ENCODE data around the gene RUNX2. TPM values are rescaled to one million over a fixed set of nuclear protein-coding genes. Genes with fewer than 3 reads are reported as not detected.

The RUNX2 gene
- total RNA-seq, 4 donors from 2014 or later = 0.26 to 6.2 (median 2.1) TPM

GRCh38 chr6:45679631-45680030 lies 351.5 kb downstream of the RUNX2 start:
- Histone ChIP-seq H3K4me1 (peaks cover 0 to 7% of the 10 kb centered on the region in 2 donors), H3K27me3 (no peaks in the 10 kb centered on the region), H3K27ac (no peak overlapping the region), H3K36me3 (no peaks in the 10 kb centered on the region), H3K4me3 (no peak overlapping the region), H3K9me3 (no peaks in the 10 kb centered on the region)
- TF ChIP-seq CTCF (IDR thresholded peaks at IDR 0.05) = no peak
- no peak for TF ChIP-seq POLR2A (IDR thresholded peaks at IDR 0.05)
- DNase-seq = no peak
- intact Hi-C loops (cut with DNase I; ENCODE audit: low total_unique reads) = no loop called here

GRCh38 chr6:45681860-45682511 lies 353.9 kb downstream of the RUNX2 start:
- no peaks in the 10 kb centered on the region for H3K9me3 ChIP-seq
- DNase-seq = no peak
- intact Hi-C loops (cut with DNase I; ENCODE audit: low total_unique reads) = no loop called here
- no peak overlapping the region for H3K4me3 ChIP-seq
- H3K36me3 ChIP-seq = no peaks in the 10 kb centered on the region
- H3K4me1 ChIP-seq = peaks cover 0 to 7% of the 10 kb centered on the region in 2 donors
- no peaks in the 10 kb centered on the region for H3K27me3 ChIP-seq
- TF ChIP-seq CTCF (IDR thresholded peaks at IDR 0.05) (no peak), POLR2A (IDR thresholded peaks at IDR 0.05) (no peak)
- H3K27ac ChIP-seq = no peak overlapping the region

GRCh38 chr6:45684476-45684875 lies 356.3 kb downstream of the RUNX2 start:
- intact Hi-C loops (cut with DNase I; ENCODE audit: low total_unique reads) = no loop called here
- Histone ChIP-seq H3K4me1 (no peaks in the 10 kb centered on the region), H3K27ac (no peak overlapping the region), H3K9me3 (no peaks in the 10 kb centered on the region), H3K36me3 (no peaks in the 10 kb centered on the region), H3K27me3 (no peaks in the 10 kb centered on the region), H3K4me3 (no peak overlapping the region)
- no peak for DNase-seq
- TF ChIP-seq POLR2A (IDR thresholded peaks at IDR 0.05) (no peak), CTCF (IDR thresholded peaks at IDR 0.05) (no peak)

GRCh38 chr6:45685076-45685475 lies 356.9 kb downstream of the RUNX2 start:
- Histone ChIP-seq H3K27ac (no peak overlapping the region), H3K27me3 (no peaks in the 10 kb centered on the region), H3K36me3 (no peaks in the 10 kb centered on the region), H3K4me3 (no peak overlapping the region), H3K4me1 (no peaks in the 10 kb centered on the region), H3K9me3 (no peaks in the 10 kb centered on the region)
- intact Hi-C loops (cut with DNase I; ENCODE audit: low total_unique reads) = no loop called here
- TF ChIP-seq POLR2A (IDR thresholded peaks at IDR 0.05) (no peak), CTCF (IDR thresholded peaks at IDR 0.05) (no peak)
- no peak for DNase-seq

- no peak for DNase-seq
Observed at GRCh38 chr6:45686841-45687569, 358.9 kb downstream of the RUNX2 start.

More at GRCh38 chr6:45686841-45687569, 358.9 kb downstream of the RUNX2 start:
- no peaks in the 10 kb centered on the region for H3K36me3 ChIP-seq
- no peaks in the 10 kb centered on the region for H3K27me3 ChIP-seq
- no peak overlapping the region for H3K27ac ChIP-seq
- TF ChIP-seq POLR2A (IDR thresholded peaks at IDR 0.05) (no peak), CTCF (IDR thresholded peaks at IDR 0.05) (no peak)
- no peaks in the 10 kb centered on the region for H3K9me3 ChIP-seq
- intact Hi-C loops (cut with DNase I; ENCODE audit: low total_unique reads) = no loop called here
- H3K4me3 ChIP-seq = no peak overlapping the region
- H3K4me1 ChIP-seq = no peaks in the 10 kb centered on the region

All from uterus (tissue), 4 donors.